K562 (cell line): ENCODE measurements around the gene ACTL9. TPM values are rescaled to one million over a fixed set of nuclear protein-coding genes. Genes with fewer than 3 reads are reported as not detected.

ENCODE experiments used
- BRF2 ChIP-seq: IDR thresholded peaks from 3 replicates; pipeline ENCODE4 v1.6.1; 2011; ENCODE audit warnings: borderline replicate concordance, mild to moderate bottlenecking; ENCODE audit not compliant: insufficient read length, insufficient read depth
- CBX5 ChIP-seq: IDR thresholded peaks from 2 replicates; pipeline ENCODE4 v1.6.1; 2014; ENCODE audit warnings: low read depth, borderline replicate concordance
- DMBX1 ChIP-seq: fragments of 250-450 bp; sonication (Bioruptor Pico); IDR thresholded peaks from 2 replicates; pipeline ENCODE4 v1.8.0; 2022; ENCODE audit warnings: inconsistent platforms, mild to moderate bottlenecking, moderate library complexity, borderline replicate concordance
- EP400 ChIP-seq: fragments of 450-650 bp; IDR thresholded peaks from 2 replicates; pipeline ENCODE4 v1.6.1; 2017; ENCODE audit warnings: antibody characterized with exemption, mild to moderate bottlenecking, moderate library complexity
- EZH2 ChIP-seq: IDR thresholded peaks from 2 replicates; pipeline ENCODE4 v1.6.1; 2012; ENCODE audit warnings: low read depth, mild to moderate bottlenecking, inconsistent platforms, low read length, borderline replicate concordance
- GABPA ChIP-seq: fragments of 200-800 bp; sonication (Bioruptor generic); conservative IDR thresholded peaks from 2 replicates; pipeline ENCODE4 v1.6.1; 2016; ENCODE audit warnings: low read depth, missing genetic modification characterization, missing compliant biosample characterization
- KAT8 ChIP-seq: fragments of 450-650 bp; IDR thresholded peaks from 2 replicates; pipeline ENCODE4 v1.6.1; 2016; ENCODE audit warnings: low read depth, mild to moderate bottlenecking
- LARP7 ChIP-seq: fragments of 450-650 bp; IDR thresholded peaks from 2 replicates; pipeline ENCODE4 v1.6.1; 2016
- MTA3 ChIP-seq: fragments of 450-650 bp; formaldehyde crosslinking; IDR thresholded peaks from 2 replicates; pipeline ENCODE4 v1.6.1; 2017; ENCODE audit warnings: mild to moderate bottlenecking, borderline replicate concordance
- NFIC ChIP-seq: fragments of 450-650 bp; IDR thresholded peaks from 2 replicates; pipeline ENCODE4 v1.6.1; 2017; ENCODE audit warnings: mild to moderate bottlenecking, inconsistent platforms
- NR2C2 ChIP-seq, 2 experiments: fragments of 200-800 bp in 1 of 2; sonication (Bioruptor generic) in 1 of 2; sonication (generic) in 1 of 2; formaldehyde crosslinking in 1 of 2; IDR thresholded peaks; 2 replicates each; pipeline versions ENCODE4 v1.6.1 to v1.8.0; 2016 to 2022; ENCODE audit warnings: mild to moderate bottlenecking in 1 of 2, missing compliant biosample characterization in 1 of 2, missing genetic modification characterization in 1 of 2, missing genetic modification reagents in 1 of 2
- PATZ1 ChIP-seq: fragments of 250-450 bp; sonication (Bioruptor Pico); IDR thresholded peaks from 2 replicates; pipeline ENCODE4 v1.5.0; 2020; ENCODE audit warnings: mild to moderate bottlenecking, borderline replicate concordance
- PCBP2 ChIP-seq: fragments of 200-400 bp; formaldehyde crosslinking; IDR thresholded peaks from 2 replicates; pipeline ENCODE4 v1.6.1; 2018; ENCODE audit warnings: low read length, low read depth, mild to moderate bottlenecking, moderate library complexity; ENCODE audit not compliant: poor library complexity, severe bottlenecking
- RBM17 ChIP-seq: fragments of 200-400 bp; formaldehyde crosslinking; IDR thresholded peaks from 2 replicates; pipeline ENCODE4 v1.6.1; 2017; ENCODE audit warnings: low read depth, mild to moderate bottlenecking, low read length, borderline replicate concordance
- SOX6 ChIP-seq: fragments of 450-650 bp; IDR thresholded peaks from 2 replicates; pipeline ENCODE4 v1.6.1; 2014; ENCODE audit warnings: mild to moderate bottlenecking
- TSC22D4 ChIP-seq: fragments of 450-650 bp; IDR thresholded peaks from 2 replicates; pipeline ENCODE4 v1.6.1; 2016; ENCODE audit warnings: missing genetic modification characterization, missing biosample characterization, control low read depth
- UBTF ChIP-seq, 2 experiments: IDR thresholded peaks; 2 replicates each; pipeline ENCODE4 v1.6.1; 2012; ENCODE audit warnings: improper control_type of control experiment in 2 of 2, low read depth in 2 of 2, low read length in 2 of 2, borderline replicate concordance in 1 of 2
- XRCC5 ChIP-seq: fragments of 200-400 bp; formaldehyde crosslinking; IDR thresholded peaks from 2 replicates; pipeline ENCODE4 v1.6.1; 2017; ENCODE audit warnings: low read depth, mild to moderate bottlenecking, low read length
- ZKSCAN8 ChIP-seq: fragments of 200-800 bp; sonication (Bioruptor generic); IDR thresholded peaks from 2 replicates; pipeline ENCODE4 v1.6.1; 2016; ENCODE audit warnings: missing genetic modification characterization, missing compliant biosample characterization
- ZNF197 ChIP-seq: fragments of 200-800 bp; sonication (Bioruptor generic); IDR thresholded peaks from 2 replicates; pipeline ENCODE4 v1.6.1; 2016; ENCODE audit warnings: low read depth, missing genetic modification characterization, missing compliant biosample characterization
- ZNF23 ChIP-seq: fragments of 250-450 bp; sonication (Bioruptor Pico); IDR thresholded peaks from 2 replicates; pipeline ENCODE4 v1.4.0; 2020; ENCODE audit warnings: mild to moderate bottlenecking
- ZNF253 ChIP-seq: fragments of 250-450 bp; sonication (Bioruptor Pico); conservative IDR thresholded peaks from 2 replicates; pipeline ENCODE4 v1.6.1; 2021; ENCODE audit warnings: mild to moderate bottlenecking
- ZNF644 ChIP-seq: fragments of 200-800 bp; sonication (Bioruptor generic); IDR thresholded peaks from 2 replicates; pipeline ENCODE4 v1.6.1; 2016; ENCODE audit warnings: low read depth, missing genetic modification characterization, missing compliant biosample characterization
- polyA plus RNA-seq, 8 experiments: library from polyadenylated mRNA; depleted of rRNA in 4 of 8; stranded (reverse) in 5 of 8; unstranded in 3 of 8; fragments of >200 nt; fragmentation: Nextera tagmentation in 2 of 8; fragmentation: Illumina TruSeq in 1 of 8; extraction: Ambion mirVana in 2 of 8; extraction: Trizol in 1 of 8; gene quantifications; 2 replicates each; pipeline versions ENCODE4 v1.2.1 to v1.2.3, GENCODE V29; 2011 to 2014; ENCODE audit warnings: inconsistent platforms in 1 of 8, missing spikeins in 1 of 8
- total RNA-seq, 7 experiments: library from RNA; depleted of rRNA in 6 of 7; stranded (reverse); fragments of >200 nt in 6 of 7; fragmentation: Illumina TruSeq in 2 of 7; extraction: Trizol in 2 of 7; gene quantifications; 2 replicates each; pipeline versions ENCODE4 v1.2.1 to v1.2.3, GENCODE V29; 2011 to 2021; ENCODE audit warnings: low replicate concordance in 1 of 7

Gene ACTL9
- total and polyA plus RNA-seq, 9 of the 15 experiments (the other 6 are each of a cell fraction or from before 2014, with no cell fraction given), result not detected

- TF ChIP-seq RBM17, result no peak
- TF ChIP-seq SOX6, result no peak
- no peak for TF ChIP-seq NFIC
- no peak for TF ChIP-seq CBX5
- no peak for TF ChIP-seq EP400
- 0 out of 2 replicates have a peak, but pooled peaks have one; percentile 33 for TF ChIP-seq GABPA (tag)
- TF ChIP-seq TSC22D4 (tag), result no peak
- TF ChIP-seq NR2C2 (CRISPR knock-in tag; IDR thresholded peaks at IDR 0.05), result no peak
- peak; percentile 48; the same call in 1 of the 2 replicates for TF ChIP-seq NR2C2 (tag; IDR thresholded peaks at IDR 0.05)
- no peak for TF ChIP-seq KAT8
- no peak for TF ChIP-seq ZNF644 (tag)
- TF ChIP-seq PATZ1 (CRISPR knock-in tag), result no peak; the same call in 1 of the 2 replicates
- TF ChIP-seq ZNF197, result no peak
- TF ChIP-seq LARP7, result no peak
- TF ChIP-seq MTA3, result no peak
- no peak for TF ChIP-seq ZKSCAN8 (CRISPR knock-in tag)
- TF ChIP-seq ZNF253, result no peak
- TF ChIP-seq XRCC5, result no peak
- TF ChIP-seq PCBP2, result no peak
- TF ChIP-seq UBTF (IDR thresholded peaks at IDR 0.05; ENCODE audit: borderline replicate concordance in 1 of 2, low read depth in 2 of 2, low read length in 2 of 2), result no peak
- TF ChIP-seq DMBX1 (CRISPR knock-in tag), result 0 out of 2 replicates have a peak, but pooled peaks have one; percentile 17
- no peak for TF ChIP-seq EZH2
- no peak for TF ChIP-seq BRF2
- no peak for TF ChIP-seq ZNF23 (CRISPR knock-in tag)
Measured at GRCh38 chr19:8684001-8684902, 14.3 kb downstream of the ACTL9 start (continued).
